WI38 (cell line): ENCODE data around the gene SYNPR.

Experiments used
- H3K4me3 ChIP-seq: 2 replicates; pipeline ENCODE4 v1.5.1; 2011; ENCODE audit warnings: low read depth, mild to moderate bottlenecking, control low read depth, low read length
- CTCF ChIP-seq: IDR thresholded peaks from 2 replicates; pipeline ENCODE4 v1.5.1; 2012; ENCODE audit warnings: low read depth, mild to moderate bottlenecking, control low read depth, low read length

Gene SYNPR

DNA sequence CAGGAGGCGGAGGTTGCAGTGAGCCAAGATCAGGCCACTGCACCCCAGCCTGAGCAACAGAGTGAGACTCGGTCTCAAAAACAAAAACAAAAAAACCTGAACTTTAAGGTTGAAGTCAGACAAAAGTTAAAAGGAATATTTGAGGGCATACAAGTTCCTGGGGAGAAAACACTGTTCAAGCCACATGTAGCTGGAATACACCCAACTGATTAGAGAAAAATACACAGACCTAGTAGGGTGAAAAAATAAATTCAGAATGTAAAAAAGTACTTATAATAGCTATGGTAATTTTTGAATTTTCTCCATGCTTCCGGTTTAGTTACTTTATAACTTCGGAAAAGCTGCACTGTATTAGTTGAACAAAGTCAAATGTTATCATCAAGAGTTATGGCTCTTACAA is 331.7 kb downstream of the SYNPR start:
- no peak overlapping the region for H3K4me3 ChIP-seq
- TF ChIP-seq CTCF: no peak

GRCh38 chr3:63611382-63611781 is 333.3 kb downstream of the SYNPR start:
- no peak for TF ChIP-seq CTCF

GRCh38 chr3:63613561-63613960 is 335.5 kb downstream of the SYNPR start:
- H3K4me3 ChIP-seq: no peak overlapping the region

More at GRCh38 chr3:63611382-63611781, 333.3 kb downstream of the SYNPR start:
- H3K4me3 ChIP-seq: no peak overlapping the region

GRCh38 chr3:63617391-63617790 is 339.3 kb downstream of the SYNPR start:
- TF ChIP-seq CTCF: no peak
- H3K4me3 ChIP-seq: no peak overlapping the region

More at GRCh38 chr3:63613561-63613960, 335.5 kb downstream of the SYNPR start:
- TF ChIP-seq CTCF: no peak

GRCh38 chr3:63624941-63625560 is 346.9 kb downstream of the SYNPR start:
- TF ChIP-seq CTCF: no peak
- no peak overlapping the region for H3K4me3 ChIP-seq

- TF ChIP-seq CTCF: no peak
Observed at GRCh38 chr3:63631670-63632069, 353.6 kb downstream of the SYNPR start.

DNA sequence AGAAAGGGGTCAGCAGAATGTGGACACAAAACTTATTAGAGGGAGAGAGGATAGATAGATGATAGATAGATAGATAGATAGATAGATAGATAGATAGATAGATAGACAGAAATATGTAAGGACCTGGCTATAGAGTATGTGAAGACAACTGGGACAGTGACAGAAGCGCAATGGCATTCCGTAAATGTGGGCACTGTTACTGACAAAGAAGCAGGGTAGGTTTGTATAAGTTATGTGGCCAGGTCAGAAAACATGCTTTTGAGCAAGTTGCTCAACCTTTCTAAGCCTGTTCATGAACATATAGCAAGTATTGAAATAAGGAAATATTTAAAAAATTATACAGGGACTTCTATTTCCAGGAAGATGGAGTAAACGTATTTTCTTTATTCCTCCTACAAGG is 357.1 kb downstream of the SYNPR start:
- no peak overlapping the region for H3K4me3 ChIP-seq
- TF ChIP-seq CTCF: no peak

More at GRCh38 chr3:63631670-63632069, 353.6 kb downstream of the SYNPR start:
- no peak overlapping the region for H3K4me3 ChIP-seq
